IMR-90 (cell line): Measurements from ENCODE around the gene HEXIM1. TPM values are rescaled to one million over a fixed set of nuclear protein-coding genes. Genes with fewer than 3 reads are reported as not detected.

Experiments used
- ATAC-seq: fragments of 200-7000 bp; cut with Tn5 transposase; 2 replicates; pipeline ENCODE4 v1.9.1; 2020; ENCODE audit warnings: low read depth, mild to moderate bottlenecking, moderate library complexity
- BruUV-seq: library from RNA; stranded (reverse); fragments of 400-500 nt; replicated peaks from 2 replicates; lab custom pipeline; 2021; lab: Mats Ljungman, UMichigan
- CTCF ChIA-PET: fragments of 300-600 bp; formaldehyde crosslinking; extraction: SDS; loops from one replicate; lab custom pipeline; 2021; ENCODE audit warnings: antibody characterized with exemption; lab: Yijun Ruan, JAX
- POLR2A ChIA-PET: fragments of 300-600 bp; sonication (Branson Sonifier 250); formaldehyde crosslinking; loops from one replicate; lab custom pipeline; 2022; ENCODE audit warnings: antibody characterized with exemption; ENCODE audit not compliant: unreplicated experiment; lab: Charles Lee
- DNase-seq: peaks from one replicate; pipeline ENCODE4 v3.0.0; 2013
- H2AFZ ChIP-seq: replicated peaks from 2 replicates; pipeline ENCODE3; 2013; ENCODE audit warnings: low read length, mild to moderate bottlenecking; ENCODE audit not compliant: poor library complexity
- H2AK5ac ChIP-seq: 2 replicates; pipeline ENCODE4 v1.6.1; 2013; ENCODE audit warnings: low read depth, low read length, inconsistent platforms
- H2AK9ac ChIP-seq: replicated peaks from 2 replicates; pipeline ENCODE3; 2013; ENCODE audit warnings: mild to moderate bottlenecking, low read depth, low read length, moderate library complexity; ENCODE audit not compliant: poor library complexity
- H2BK120ac ChIP-seq: 2 replicates; pipeline ENCODE4 v1.6.1; 2013; ENCODE audit warnings: low read depth, low read length, inconsistent platforms
- H2BK15ac ChIP-seq: 3 replicates; pipeline ENCODE4 v1.6.1; 2013; ENCODE audit warnings: low read depth, low read length, inconsistent platforms
- H2BK20ac ChIP-seq: 2 replicates; pipeline ENCODE4 v1.6.1; 2013; ENCODE audit warnings: low read depth, mild to moderate bottlenecking, inconsistent platforms, low read length, moderate library complexity
- H2BK5ac ChIP-seq: 2 replicates; pipeline ENCODE4 v1.6.1; 2013; ENCODE audit warnings: mild to moderate bottlenecking, low read depth, low read length, inconsistent platforms; ENCODE audit not compliant: poor library complexity, severe bottlenecking
- H3K14ac ChIP-seq: replicated peaks from 2 replicates; pipeline ENCODE4 v1.6.1; 2013; ENCODE audit warnings: low read depth, low read length, inconsistent platforms
- H3K18ac ChIP-seq: 2 replicates; pipeline ENCODE4 v1.6.1; 2013; ENCODE audit warnings: low read depth, low read length, control low read depth
- H3K23ac ChIP-seq: 2 replicates; pipeline ENCODE4 v1.6.1; 2013; ENCODE audit warnings: low read depth, low read length, inconsistent platforms
- H3K27ac ChIP-seq: 2 replicates; pipeline ENCODE4 v1.5.1; 2013; ENCODE audit warnings: mild to moderate bottlenecking, control low read depth, low read length; ENCODE audit not compliant: insufficient read depth
- H3K27me3 ChIP-seq: 2 replicates; pipeline ENCODE4 v1.6.1; 2013; ENCODE audit warnings: low read length; ENCODE audit not compliant: control insufficient read depth, insufficient read depth
- H3K36me3 ChIP-seq: 2 replicates; pipeline ENCODE4 v1.6.1; 2013; ENCODE audit warnings: low read length, mixed read lengths; ENCODE audit not compliant: control insufficient read depth, insufficient read depth
- H3K4ac ChIP-seq: 2 replicates; pipeline ENCODE4 v1.6.1; 2013; ENCODE audit warnings: low read depth, low read length, inconsistent platforms
- H3K4me1 ChIP-seq: 2 replicates; pipeline ENCODE4 v1.6.1; 2013; ENCODE audit warnings: low read length, mixed read lengths; ENCODE audit not compliant: control insufficient read depth, insufficient read depth
- H3K4me2 ChIP-seq: 2 replicates; pipeline ENCODE4 v1.6.1; 2013; ENCODE audit warnings: low read depth, mild to moderate bottlenecking, control low read depth, low read length, moderate library complexity
- H3K4me3 ChIP-seq: 2 replicates; pipeline ENCODE4 v1.5.1; 2013; ENCODE audit warnings: low read depth, mild to moderate bottlenecking, control low read depth, low read length, moderate library complexity; ENCODE audit not compliant: insufficient read depth
- H3K56ac ChIP-seq: 2 replicates; pipeline ENCODE4 v1.6.1; 2013; ENCODE audit warnings: low read length, inconsistent platforms; ENCODE audit not compliant: insufficient read depth; ENCODE audit errors: extremely low read depth
- H3K79me1 ChIP-seq, 2 experiments: 2 replicates each; pipeline ENCODE4 v1.6.1; 2013; ENCODE audit warnings: low read length in 2 of 2, inconsistent platforms in 1 of 2, low read depth in 1 of 2
- H3K9ac ChIP-seq: 2 replicates; pipeline ENCODE4 v1.6.1; 2013; ENCODE audit warnings: low read depth, low read length, control low read depth
- H3K9me1 ChIP-seq: 2 replicates; pipeline ENCODE4 v1.6.1; 2013; ENCODE audit warnings: low read length, inconsistent platforms; ENCODE audit not compliant: insufficient read depth
- H3K9me3 ChIP-seq: 2 replicates; pipeline ENCODE4 v1.6.1; 2013; ENCODE audit warnings: low read length; ENCODE audit not compliant: control insufficient read depth, insufficient read depth
- H4K20me1 ChIP-seq: 2 replicates; pipeline ENCODE4 v1.6.1; 2013; ENCODE audit warnings: low read length, inconsistent platforms; ENCODE audit not compliant: insufficient read depth
- H4K5ac ChIP-seq: 2 replicates; pipeline ENCODE4 v1.6.1; 2013; ENCODE audit warnings: mild to moderate bottlenecking, low read depth, low read length, control low read depth
- H4K8ac ChIP-seq, 2 experiments: 2 replicates each; pipeline ENCODE4 v1.6.1; 2013; ENCODE audit warnings: low read depth in 2 of 2, low read length in 2 of 2, control low read depth in 1 of 2, inconsistent platforms in 1 of 2
- H4K91ac ChIP-seq: 2 replicates; pipeline ENCODE4 v1.6.1; 2013; ENCODE audit warnings: low read depth, low read length, inconsistent platforms; ENCODE audit not compliant: insufficient read depth
- CHD1 ChIP-seq: IDR thresholded peaks from 2 replicates; pipeline ENCODE4 v1.6.1; 2012; ENCODE audit warnings: low read depth, low read length, improper control_type of control experiment
- FOS ChIP-seq: fragments of 150-350 bp; IDR thresholded peaks from 2 replicates; pipeline ENCODE4 v1.6.1; 2016; ENCODE audit warnings: low read depth, low read length
- MAZ ChIP-seq: IDR thresholded peaks from 2 replicates; pipeline ENCODE4 v1.6.1; 2012; ENCODE audit warnings: low read depth, mild to moderate bottlenecking, low read length, improper control_type of control experiment, moderate library complexity, borderline replicate concordance
- MXI1 ChIP-seq: IDR thresholded peaks from 2 replicates; pipeline ENCODE4 v1.6.1; 2012; ENCODE audit warnings: low read depth, mild to moderate bottlenecking, low read length, moderate library complexity, borderline replicate concordance
- WGBS, 2 experiments: methylation state at CpG; one replicate each; pipeline versions ENCODE4 v1.1.5 to v1.1.7; 2013; ENCODE audit warnings: missing lambda C conversion rate in 2 of 2; ENCODE audit not compliant: insufficient read length in 1 of 2; ENCODE audit errors: extremely low coverage in 2 of 2; 5-methylcytosine and 5-hydroxymethylcytosine counted together
- dilution Hi-C: fragments of 300-500 bp; cut with HindIII; formaldehyde crosslinking; loops from one replicate; pipeline ENCODE4 v1.14.3; 2018; ENCODE audit warnings: low sequenced_read_pairs; ENCODE audit not compliant: unreplicated experiment
- in situ Hi-C: fragments of 300-500 bp; cut with MboI; formaldehyde crosslinking; loops from 3 replicates; pipeline ENCODE4 v1.14.3; 2019; ENCODE audit warnings: low sequenced_read_pairs, inconsistent platforms, mixed read lengths
- intact Hi-C: fragments of 100-400 bp; cut with micrococcal nuclease; formaldehyde crosslinking; loops from 2 replicates; pipeline ENCODE4 v1.10.0; 2022
- polyA plus RNA-seq, 3 experiments: library from polyadenylated mRNA; depleted of rRNA; stranded (reverse); fragments of >200 nt; gene quantifications; 2 replicates each; pipeline ENCODE4 v1.2.3, GENCODE V29; 2012; ENCODE audit warnings: low replicate concordance in 1 of 3
- total RNA-seq: library from RNA; depleted of rRNA; stranded (reverse); fragments of >200 nt; gene quantifications from 2 replicates; pipeline ENCODE4 v1.2.3, GENCODE V29; 2012

Gene HEXIM1
- total and polyA plus RNA-seq, 2 of the 4 experiments (the other 2 are of a cell fraction): 5.9 to 14.5 TPM

- Histone ChIP-seq H3K23ac (peak overlapping the region; percentile 79), H4K20me1 (peaks cover 9% of the 10 kb centered on the region; the same call in 1 of the 2 replicates), H3K4me3 (no peak overlapping the region), H3K4me1 (peaks cover 49% of the 10 kb centered on the region), H4K5ac (peak overlapping the region; percentile 65), H2BK5ac (peak overlapping the region; percentile 89), H3K9ac (0 out of 2 replicates have a peak overlapping the region, but pooled peaks have one; percentile 9), H2BK120ac (peak overlapping the region; percentile 91), H2BK15ac (peak overlapping the region; percentile 96; the same call in 2 of the 3 replicates), H3K56ac (no peak overlapping the region), H3K9me1 (peaks cover 43% of the 10 kb centered on the region), H2AK9ac (peak overlapping the region; percentile 39), H3K79me1 (peaks cover 59 to 86% of the 10 kb centered on the region in 2 experiments), H3K36me3 (no peaks in the 10 kb centered on the region), H3K27me3 (no peaks in the 10 kb centered on the region), H3K4ac (peak overlapping the region; percentile 98), H3K14ac (peak overlapping the region; percentile 95), H2AK5ac (peak overlapping the region; percentile 99), H3K4me2 (peak overlapping the region; percentile 46), H3K18ac (peak overlapping the region; percentile 80), H2BK20ac (peak overlapping the region; percentile 84), H4K91ac (peak overlapping the region; percentile 88), H2AFZ (peak overlapping the region; percentile 77), H3K9me3 (no peaks in the 10 kb centered on the region), H4K8ac (peak overlapping the region; percentile 72 to 94), H3K27ac (peak overlapping the region; percentile 88)
- ChIA-PET CTCF (no interaction called here), POLR2A (interaction anchor here (0.5 kb wide), 1 partner anchor 27 kb away, joined by 4 read pairs; no protein-coding TSS in a partner anchor)
- in situ Hi-C loops: no loop called here
- 58 to 100% methylated on average over 1 to 7 of the region's 20 CpGs for WGBS, 2 experiments
- BruUV-seq: no TSS peak
- peak; percentile 15 for ATAC-seq
- peak; percentile 42 for DNase-seq
- intact Hi-C loops: no loop called here
- dilution Hi-C loops: no loop called here
- TF ChIP-seq MXI1: no peak
- no peak for TF ChIP-seq CHD1
- TF ChIP-seq MAZ: peak; percentile 27; the same call in 1 of the 2 replicates
- TF ChIP-seq FOS: no peak
Observed at GRCh38 chr17:45127548-45128300, 20.6 kb upstream of the HEXIM1 start.
